GM12874 (cell line): ENCODE measurements around the gene FHOD3.

Source experiments
- CTCF ChIP-seq: IDR thresholded peaks from 2 replicates; pipeline ENCODE4 v1.5.1; 2011; ENCODE audit warnings: low read depth, mild to moderate bottlenecking, control low read depth, low read length, moderate library complexity; ENCODE audit not compliant: insufficient read depth

The FHOD3 gene

DNA sequence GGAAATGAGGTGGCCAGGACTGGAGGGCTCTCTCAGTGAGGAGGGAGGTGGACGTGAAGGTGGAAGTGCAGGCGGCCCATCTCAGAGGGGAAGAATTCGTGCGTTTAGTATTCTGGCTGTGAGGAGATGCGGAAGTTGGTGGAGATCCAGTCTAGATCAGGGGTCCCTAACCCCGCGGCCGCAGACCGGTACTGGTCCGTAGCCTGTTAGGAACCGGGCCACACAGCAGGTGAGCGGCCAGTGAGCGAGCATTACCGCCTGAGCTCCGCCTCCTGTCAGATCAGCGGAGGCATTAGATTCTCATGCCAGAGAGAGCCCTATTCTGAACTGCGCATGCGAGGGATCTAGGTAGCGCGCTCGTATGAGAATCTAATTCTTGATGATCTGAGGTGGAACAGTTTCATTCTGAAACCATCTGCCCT, 1.6 kb upstream of the FHOD3 start:
- no peak for TF ChIP-seq CTCF

- TF ChIP-seq CTCF = peak; percentile 65
Measured at GRCh38 chr18:36296650-36297416, 680 bp upstream of the FHOD3 start.

DNA sequence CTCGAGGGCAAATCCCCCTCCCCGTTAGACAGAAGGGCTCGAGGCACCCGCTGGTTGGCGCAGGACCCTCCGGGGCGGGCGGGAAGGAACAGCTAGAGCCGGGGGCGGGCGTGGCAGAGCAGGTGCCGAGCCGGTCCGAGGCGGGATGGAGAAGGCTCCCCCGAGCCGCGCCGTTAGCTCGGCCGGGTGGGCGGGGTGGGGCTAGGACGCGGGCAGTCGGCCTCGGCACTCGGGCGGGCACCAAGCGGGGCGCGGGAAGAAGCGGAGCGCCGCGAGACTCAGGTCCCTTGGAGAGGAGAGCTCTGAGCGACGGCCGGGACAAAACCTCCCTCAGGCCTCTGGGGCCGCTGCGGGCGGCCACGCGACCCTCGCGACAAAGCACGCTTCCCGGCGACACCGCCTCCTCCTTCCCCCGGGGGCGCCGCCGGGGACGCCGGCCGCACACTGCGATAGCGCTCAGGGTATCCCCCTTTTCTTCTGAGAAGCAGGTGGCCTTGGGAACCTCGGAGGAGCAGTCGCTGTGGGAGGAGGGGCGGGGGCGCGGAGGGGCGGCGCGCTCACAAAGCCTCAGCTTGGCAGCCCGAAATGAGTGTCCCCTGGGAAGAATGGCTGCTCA, 721 bp downstream of the FHOD3 start:
- TF ChIP-seq CTCF = no peak

GRCh38 chr18:36299015-36299414, 1.5 kb downstream of the FHOD3 start:
- TF ChIP-seq CTCF = no peak

- no peak for TF ChIP-seq CTCF
Measured at GRCh38 chr18:36300211-36300610, 2.7 kb downstream of the FHOD3 start.

DNA sequence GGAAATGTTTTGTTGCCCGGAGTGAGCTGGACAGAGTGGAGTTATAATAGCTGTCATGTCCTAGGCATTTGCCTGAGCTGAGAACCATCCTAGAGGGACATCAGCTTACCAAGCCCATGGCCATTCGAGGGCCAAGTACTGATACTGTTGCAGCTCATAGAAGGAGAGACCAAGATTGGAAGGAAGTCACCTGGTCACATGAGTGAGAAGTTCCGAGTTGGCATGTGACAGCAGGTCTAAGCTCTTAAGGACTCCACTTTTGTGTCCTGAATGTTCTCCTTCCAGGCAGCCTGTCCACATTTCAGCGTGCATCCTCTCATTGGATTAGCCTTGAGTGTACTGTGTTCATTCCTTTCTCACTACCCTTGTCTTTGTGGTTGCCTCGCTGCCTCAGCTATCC, 4.4 kb downstream of the FHOD3 start:
- TF ChIP-seq CTCF = no peak

GRCh38 chr18:36302676-36303075, 5.2 kb downstream of the FHOD3 start:
- TF ChIP-seq CTCF = no peak
